ENCODE measurements around the gene CRYGS. TPM values are rescaled to one million over a fixed set of nuclear protein-coding genes. Genes with fewer than 3 reads are reported as not detected.

CRYGS gene
- total and polyA plus RNA-seq, 2 experiments from 2014 or later = 2.0 to 2.9 TPM

GRCh38 chr3:186506857-186507256, 37.3 kb downstream of the CRYGS start (continued):
- no peak for TF ChIP-seq ZNF462 (CRISPR knock-in tag; IDR thresholded peaks at IDR 0.05)

- H3K9me2 ChIP-seq (ENCODE audit: insufficient read depth) = no peaks in the 10 kb centered on the region
- H3K4me2 ChIP-seq = no peak overlapping the region
- H4K20me1 ChIP-seq (replicated peaks; ENCODE audit: insufficient read depth) = no peaks in the 10 kb centered on the region
- Mint-ChIP-seq H3K27me3 (ENCODE audit: insufficient read depth, low read depth, poor library complexity) (peaks cover 2% of the 10 kb centered on the region), H3K27ac (no peak overlapping the region), H3K4me3 (no peak overlapping the region), H3K36me3 (ENCODE audit: low read depth) (no peaks in the 10 kb centered on the region), H3K4me1 (peaks cover 10% of the 10 kb centered on the region; the same call in 2 of the 3 replicates), H3K9me3 (no peaks in the 10 kb centered on the region)
- H3F3A ChIP-seq (replicated peaks; ENCODE audit: low read depth) = no peaks in the 10 kb centered on the region
- no peaks in the 10 kb centered on the region for H3K4me1 ChIP-seq (ENCODE audit: insufficient read depth)
- ATAC-seq (no peak), DNase-seq (ENCODE audit: low spot score) (no peak)
- H3K27ac ChIP-seq (ENCODE audit: low read depth) = no peak overlapping the region
- H3K27me3 ChIP-seq (ENCODE audit: insufficient read depth) = no peaks in the 10 kb centered on the region
- H3K4me3 ChIP-seq = no peak overlapping the region
- H2AFZ ChIP-seq = no peak overlapping the region
- no peaks in the 10 kb centered on the region for H3K36me3 ChIP-seq (ENCODE audit: insufficient read depth)
- no peaks in the 10 kb centered on the region for H3K79me2 ChIP-seq (replicated peaks; ENCODE audit: insufficient read depth)
- TF ChIP-seq ZNF114 (CRISPR knock-in tag; IDR thresholded peaks at IDR 0.05) (no peak), STAT1 (IDR thresholded peaks at IDR 0.05; ENCODE audit: unreplicated experiment) (no peak), CTCF (conservative IDR thresholded peaks at IDR 0.05; ENCODE audit: low read depth in 2 of 2) (no peak), CREB1 (CRISPR knock-in tag; IDR thresholded peaks at IDR 0.05; ENCODE audit: low read depth) (no peak), ETS1 (IDR thresholded peaks at IDR 0.05) (no peak), NANOG (IDR thresholded peaks at IDR 0.05; ENCODE audit: borderline replicate concordance) (no peak), POLR2AphosphoS5 (IDR thresholded peaks at IDR 0.05; ENCODE audit: low read depth) (no peak), EZH2phosphoT487 (IDR thresholded peaks at IDR 0.05; ENCODE audit: unreplicated experiment) (no peak), EZH2 (IDR thresholded peaks at IDR 0.05; ENCODE audit: low read depth, unreplicated experiment) (no peak), JUNB (IDR thresholded peaks at IDR 0.05; ENCODE audit: unreplicated experiment) (no peak), REST (IDR thresholded peaks at IDR 0.05; ENCODE audit: unreplicated experiment) (no peak)
These were observed 37.9 kb downstream of the CRYGS start for GRCh38 chr3:186506191-186506739.

Data from GM23338 (cell line).